ENCODE measurements around the gene INPP5D.

The INPP5D gene

GRCh38 chr2:233026198-233026813 lies 33.8 kb upstream of the INPP5D start:
- Histone ChIP-seq H3K4me3 (replicated peaks; ENCODE audit: insufficient read depth, low read length) (no peak overlapping the region), H3K27ac (replicated peaks) (no peak overlapping the region), H3K27me3 (ENCODE audit: insufficient read depth, poor library complexity, severe bottlenecking) (no peaks in the 10 kb centered on the region)
- no peak for TF ChIP-seq SPI1 (IDR thresholded peaks at IDR 0.05; ENCODE audit: borderline replicate concordance, low read depth)
- DNase-seq (ENCODE audit: low read depth in 1 of 2, low spot score in 1 of 2) = no peak

- Histone ChIP-seq H3K27ac (replicated peaks) (no peak overlapping the region), H3K27me3 (ENCODE audit: insufficient read depth, poor library complexity, severe bottlenecking) (no peaks in the 10 kb centered on the region), H3K4me3 (replicated peaks; ENCODE audit: insufficient read depth, low read length) (no peak overlapping the region)
- no peak for TF ChIP-seq CTCF (IDR thresholded peaks at IDR 0.05; ENCODE audit: insufficient read depth, low read length)
- no peak for TF ChIP-seq SPI1 (IDR thresholded peaks at IDR 0.05; ENCODE audit: borderline replicate concordance, low read depth)
- TF ChIP-seq POLR2AphosphoS5 (IDR thresholded peaks at IDR 0.05; ENCODE audit: low read depth) = no peak
- no peak for TF ChIP-seq GABPA (IDR thresholded peaks at IDR 0.05; ENCODE audit: low read depth)
- no peak for TF ChIP-seq REST (IDR thresholded peaks at IDR 0.05; ENCODE audit: insufficient replicate concordance, low read depth)
- no peak for DNase-seq (ENCODE audit: low read depth in 1 of 2, low spot score in 1 of 2)
These were observed 30.8 kb upstream of the INPP5D start for GRCh38 chr2:233029321-233029720.

- no peak overlapping the region for H3K27ac ChIP-seq (replicated peaks)
- no peaks in the 10 kb centered on the region for H3K27me3 ChIP-seq (ENCODE audit: insufficient read depth, poor library complexity, severe bottlenecking)
- DNase-seq (ENCODE audit: low read depth in 1 of 2, low spot score in 1 of 2) = no peak
- H3K4me3 ChIP-seq (replicated peaks; ENCODE audit: insufficient read depth, low read length) = no peak overlapping the region
- TF ChIP-seq CTCF (IDR thresholded peaks at IDR 0.05; ENCODE audit: insufficient read depth, low read length) (no peak), GABPA (IDR thresholded peaks at IDR 0.05; ENCODE audit: low read depth) (no peak), POLR2AphosphoS5 (IDR thresholded peaks at IDR 0.05; ENCODE audit: low read depth) (no peak), REST (IDR thresholded peaks at IDR 0.05; ENCODE audit: insufficient replicate concordance, low read depth) (no peak), SPI1 (IDR thresholded peaks at IDR 0.05; ENCODE audit: borderline replicate concordance, low read depth) (no peak)
These were observed 28.3 kb upstream of the INPP5D start for GRCh38 chr2:233031556-233032500.

GRCh38 chr2:233032551-233033320 lies 27.4 kb upstream of the INPP5D start, which contains the start of gene NEU2:
NEU2 (plus strand) TSS chr2:233032672; CDS start chr2:233032672, 0 bp downstream.
- no peaks in the 10 kb centered on the region for H3K27me3 ChIP-seq (ENCODE audit: insufficient read depth, poor library complexity, severe bottlenecking)
- H3K4me3 ChIP-seq (replicated peaks; ENCODE audit: insufficient read depth, low read length) = no peak within 1 kb of the TSS
- H3K27ac ChIP-seq (replicated peaks) = no peak within 1 kb of the TSS
- no peak for DNase-seq (ENCODE audit: low read depth in 1 of 2, low spot score in 1 of 2)
- TF ChIP-seq POLR2AphosphoS5 (IDR thresholded peaks at IDR 0.05; ENCODE audit: low read depth) = no peak
- no peak for TF ChIP-seq SPI1 (IDR thresholded peaks at IDR 0.05; ENCODE audit: borderline replicate concordance, low read depth)
- no peak for TF ChIP-seq REST (IDR thresholded peaks at IDR 0.05; ENCODE audit: insufficient replicate concordance, low read depth)

All from HL-60 (cell line).